Endothelial cell of umbilical vein (primary cell): Measurements from ENCODE around the gene TMBIM6.

Experiments used
- EZH2 ChIP-seq: IDR thresholded peaks from 2 replicates; pipeline ENCODE4 v1.6.1; 2012; ENCODE audit warnings: borderline replicate concordance, low read depth, mild to moderate bottlenecking, moderate library complexity, low read length, inconsistent platforms; ENCODE audit not compliant: severe bottlenecking
- FOS ChIP-seq: IDR thresholded peaks from 2 replicates; pipeline ENCODE4 v1.6.1; 2011; ENCODE audit warnings: mild to moderate bottlenecking, low read length, moderate library complexity, borderline replicate concordance; ENCODE audit not compliant: insufficient read depth
- POLR2A ChIP-seq: IDR thresholded peaks from 2 replicates; pipeline ENCODE4 v1.6.1; 2012; ENCODE audit warnings: low read depth, mild to moderate bottlenecking, control low read depth, low read length
- TF ChIP-seq, protein P1 (sequence below), 2 donors: IDR thresholded peaks; 1 replicate in 1 of 2; 2 replicates in 1 of 2; pipeline ENCODE4 v1.5.1; 2011; ENCODE audit warnings: low read length in 2 of 2, mild to moderate bottlenecking in 2 of 2, moderate library complexity in 2 of 2, control low read depth in 1 of 2, inconsistent platforms in 1 of 2, low read depth in 1 of 2; ENCODE audit not compliant: insufficient read depth in 1 of 2; ENCODE audit errors: extremely low read depth in 1 of 2

GRCh38 chr12:49777341-49777740 is 36.0 kb downstream of the TMBIM6 start:
- TF ChIP-seq, protein P1, sequence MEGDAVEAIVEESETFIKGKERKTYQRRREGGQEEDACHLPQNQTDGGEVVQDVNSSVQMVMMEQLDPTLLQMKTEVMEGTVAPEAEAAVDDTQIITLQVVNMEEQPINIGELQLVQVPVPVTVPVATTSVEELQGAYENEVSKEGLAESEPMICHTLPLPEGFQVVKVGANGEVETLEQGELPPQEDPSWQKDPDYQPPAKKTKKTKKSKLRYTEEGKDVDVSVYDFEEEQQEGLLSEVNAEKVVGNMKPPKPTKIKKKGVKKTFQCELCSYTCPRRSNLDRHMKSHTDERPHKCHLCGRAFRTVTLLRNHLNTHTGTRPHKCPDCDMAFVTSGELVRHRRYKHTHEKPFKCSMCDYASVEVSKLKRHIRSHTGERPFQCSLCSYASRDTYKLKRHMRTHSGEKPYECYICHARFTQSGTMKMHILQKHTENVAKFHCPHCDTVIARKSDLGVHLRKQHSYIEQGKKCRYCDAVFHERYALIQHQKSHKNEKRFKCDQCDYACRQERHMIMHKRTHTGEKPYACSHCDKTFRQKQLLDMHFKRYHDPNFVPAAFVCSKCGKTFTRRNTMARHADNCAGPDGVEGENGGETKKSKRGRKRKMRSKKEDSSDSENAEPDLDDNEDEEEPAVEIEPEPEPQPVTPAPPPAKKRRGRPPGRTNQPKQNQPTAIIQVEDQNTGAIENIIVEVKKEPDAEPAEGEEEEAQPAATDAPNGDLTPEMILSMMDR (IDR thresholded peaks at IDR 0.05; ENCODE audit: extremely low read depth in 1 of 2, insufficient read depth in 1 of 2, low read depth in 1 of 2, low read length in 2 of 2), result no peak
- TF ChIP-seq POLR2A (no peak), EZH2 (no peak), FOS (no peak)
